ENCODE data around the gene RBM34. TPM values are rescaled to one million over a fixed set of nuclear protein-coding genes. Genes with fewer than 3 reads are reported as not detected.

The RBM34 gene
- total and polyA plus RNA-seq, 2 donors (not counting 3 experiments of a cell fraction or from before 2014, with no cell fraction given) = 16.1 to 80.7 TPM

DNA sequence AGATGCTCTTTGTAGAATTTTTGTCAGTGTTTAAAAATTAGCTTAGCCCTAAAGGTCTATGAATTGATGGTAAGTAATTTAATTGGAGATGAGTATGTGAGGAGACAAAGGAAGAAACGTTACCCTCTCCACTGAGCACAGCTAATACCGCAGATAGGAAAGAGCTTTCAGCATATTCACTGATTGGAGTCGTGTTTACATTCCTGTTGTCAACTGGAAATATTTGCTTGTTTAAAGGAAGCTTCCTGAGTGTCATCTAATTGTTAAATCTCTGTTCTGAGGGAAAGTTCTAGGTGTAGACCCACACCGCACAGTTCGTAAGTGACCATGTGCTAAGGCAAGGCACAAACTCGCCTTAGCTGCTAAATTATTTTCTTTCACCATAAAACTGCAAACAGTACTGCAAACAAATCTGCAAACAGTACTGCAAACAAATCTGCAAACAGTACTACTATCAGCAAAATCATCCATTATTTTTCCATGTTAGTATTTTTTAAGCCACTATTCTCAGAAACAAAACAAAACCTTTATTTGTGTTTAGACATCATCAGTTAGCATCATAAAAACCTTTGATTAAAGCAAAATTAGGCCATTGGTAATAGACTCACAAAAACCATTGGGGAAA is 65.0 kb downstream of the RBM34 start:
- H3K27ac ChIP-seq (ENCODE audit: insufficient read depth, low read depth, low read length) = no peak overlapping the region
- no peaks in the 10 kb centered on the region for H3K9me3 ChIP-seq (replicated peaks; ENCODE audit: control insufficient read depth, insufficient read depth, low read length)
- H3K27me3 ChIP-seq (ENCODE audit: control insufficient read depth in 2 of 2, insufficient read depth in 2 of 2, low read length in 2 of 2) = peaks cover 0 to 3% of the 10 kb centered on the region in 2 experiments
- no peaks in the 10 kb centered on the region for H3K9me1 ChIP-seq (replicated peaks; ENCODE audit: control insufficient read depth, extremely low read depth, insufficient read depth, low read length)
- dilution Hi-C loops (cut with MboI; ENCODE audit: extremely low pct_ligation_motif_present, low sequenced_read_pairs) (loop anchor here (10.0 kb wide), 1 partner anchor 611 kb away; no protein-coding TSS in a partner anchor), intact Hi-C loops (cut with micrococcal nuclease) (loop anchor here (2.0 kb wide), 1 partner anchor 321 kb away; no protein-coding TSS in a partner anchor)
- H3K79me2 ChIP-seq (ENCODE audit: control insufficient read depth, insufficient read depth, low read length) = no peaks in the 10 kb centered on the region
- POLR2A ChIA-PET = no interaction called here
- no peaks in the 10 kb centered on the region for H4K20me1 ChIP-seq (replicated peaks; ENCODE audit: control insufficient read depth, extremely low read depth, insufficient read depth, low read length)
- no peak overlapping the region for H3K4me2 ChIP-seq (ENCODE audit: insufficient read depth, low read length)
- no peaks in the 10 kb centered on the region for H3K4me1 ChIP-seq (ENCODE audit: control insufficient read depth, extremely low read depth, insufficient read depth, low read length)
- no peak overlapping the region for H3K9ac ChIP-seq (replicated peaks; ENCODE audit: extremely low read depth, insufficient read depth, low read length)
- H3K4me3 ChIP-seq (replicated peaks in 1 of 3; ENCODE audit: insufficient read depth in 1 of 3, low read depth in 1 of 3, low read length in 3 of 3) = no peak overlapping the region
- no peak for FAIRE-seq
- TF ChIP-seq POLR2AphosphoS5 (IDR thresholded peaks at IDR 0.05; ENCODE audit: insufficient read depth, low read depth, low read length) = no peak
- TF ChIP-seq, protein P1, sequence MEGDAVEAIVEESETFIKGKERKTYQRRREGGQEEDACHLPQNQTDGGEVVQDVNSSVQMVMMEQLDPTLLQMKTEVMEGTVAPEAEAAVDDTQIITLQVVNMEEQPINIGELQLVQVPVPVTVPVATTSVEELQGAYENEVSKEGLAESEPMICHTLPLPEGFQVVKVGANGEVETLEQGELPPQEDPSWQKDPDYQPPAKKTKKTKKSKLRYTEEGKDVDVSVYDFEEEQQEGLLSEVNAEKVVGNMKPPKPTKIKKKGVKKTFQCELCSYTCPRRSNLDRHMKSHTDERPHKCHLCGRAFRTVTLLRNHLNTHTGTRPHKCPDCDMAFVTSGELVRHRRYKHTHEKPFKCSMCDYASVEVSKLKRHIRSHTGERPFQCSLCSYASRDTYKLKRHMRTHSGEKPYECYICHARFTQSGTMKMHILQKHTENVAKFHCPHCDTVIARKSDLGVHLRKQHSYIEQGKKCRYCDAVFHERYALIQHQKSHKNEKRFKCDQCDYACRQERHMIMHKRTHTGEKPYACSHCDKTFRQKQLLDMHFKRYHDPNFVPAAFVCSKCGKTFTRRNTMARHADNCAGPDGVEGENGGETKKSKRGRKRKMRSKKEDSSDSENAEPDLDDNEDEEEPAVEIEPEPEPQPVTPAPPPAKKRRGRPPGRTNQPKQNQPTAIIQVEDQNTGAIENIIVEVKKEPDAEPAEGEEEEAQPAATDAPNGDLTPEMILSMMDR (IDR thresholded peaks at IDR 0.05; ENCODE audit: extremely low read depth in 1 of 2, insufficient read depth in 1 of 2, low read depth in 1 of 2, low read length in 2 of 2) = no peak
- TF ChIP-seq EZH2 (IDR thresholded peaks at IDR 0.05; ENCODE audit: borderline replicate concordance, low read depth, low read length, severe bottlenecking) = no peak
- no peak for TF ChIP-seq POLR2A (IDR thresholded peaks at IDR 0.05; ENCODE audit: low read depth, low read length)
- no peak for TF ChIP-seq FOS (IDR thresholded peaks at IDR 0.05; ENCODE audit: borderline replicate concordance, insufficient read depth, low read length)
- TF ChIP-seq, protein P2, sequence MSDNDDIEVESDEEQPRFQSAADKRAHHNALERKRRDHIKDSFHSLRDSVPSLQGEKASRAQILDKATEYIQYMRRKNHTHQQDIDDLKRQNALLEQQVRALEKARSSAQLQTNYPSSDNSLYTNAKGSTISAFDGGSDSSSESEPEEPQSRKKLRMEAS (IDR thresholded peaks at IDR 0.05; ENCODE audit: insufficient read depth, insufficient read length) = no peak
- no peak for TF ChIP-seq MYC (IDR thresholded peaks at IDR 0.05; ENCODE audit: low read depth, low read length)
- no peak for TF ChIP-seq JUN (IDR thresholded peaks at IDR 0.05; ENCODE audit: borderline replicate concordance, insufficient read depth, insufficient read length, low read depth)
- no peak for TF ChIP-seq GATA2 (IDR thresholded peaks at IDR 0.05; ENCODE audit: insufficient read depth, insufficient read length, low read depth, low read length)
- no TSS peak for BruUV-seq (replicated peaks)
- H3K36me3 ChIP-seq (ENCODE audit: control insufficient read depth in 2 of 2, extremely low read depth in 1 of 2, insufficient read depth in 2 of 2, low read length in 2 of 2) = no peaks in the 10 kb centered on the region
- no peak overlapping the region for H2AFZ ChIP-seq (ENCODE audit: low read depth, low read length)
- CTCF ChIA-PET = interaction anchor here (1.0 to 3.0 kb wide), 8 partner anchors 9 to 609 kb away, joined by 3 to 12 read pairs (median 4); no protein-coding TSS in a partner anchor
- DNase-seq (ENCODE audit: low read depth, low spot score) = no peak
